ENCODE results near the gene XPNPEP2.

- TF ChIP-seq, protein P1, sequence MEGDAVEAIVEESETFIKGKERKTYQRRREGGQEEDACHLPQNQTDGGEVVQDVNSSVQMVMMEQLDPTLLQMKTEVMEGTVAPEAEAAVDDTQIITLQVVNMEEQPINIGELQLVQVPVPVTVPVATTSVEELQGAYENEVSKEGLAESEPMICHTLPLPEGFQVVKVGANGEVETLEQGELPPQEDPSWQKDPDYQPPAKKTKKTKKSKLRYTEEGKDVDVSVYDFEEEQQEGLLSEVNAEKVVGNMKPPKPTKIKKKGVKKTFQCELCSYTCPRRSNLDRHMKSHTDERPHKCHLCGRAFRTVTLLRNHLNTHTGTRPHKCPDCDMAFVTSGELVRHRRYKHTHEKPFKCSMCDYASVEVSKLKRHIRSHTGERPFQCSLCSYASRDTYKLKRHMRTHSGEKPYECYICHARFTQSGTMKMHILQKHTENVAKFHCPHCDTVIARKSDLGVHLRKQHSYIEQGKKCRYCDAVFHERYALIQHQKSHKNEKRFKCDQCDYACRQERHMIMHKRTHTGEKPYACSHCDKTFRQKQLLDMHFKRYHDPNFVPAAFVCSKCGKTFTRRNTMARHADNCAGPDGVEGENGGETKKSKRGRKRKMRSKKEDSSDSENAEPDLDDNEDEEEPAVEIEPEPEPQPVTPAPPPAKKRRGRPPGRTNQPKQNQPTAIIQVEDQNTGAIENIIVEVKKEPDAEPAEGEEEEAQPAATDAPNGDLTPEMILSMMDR (IDR thresholded peaks at IDR 0.05; ENCODE audit: low read depth, low read length, poor library complexity, severe bottlenecking), result no peak
- TF ChIP-seq EZH2phosphoT487 (IDR thresholded peaks at IDR 0.05; ENCODE audit: borderline replicate concordance, low read length), result no peak
Measured at GRCh38 chrX:129790146-129790545, 51.4 kb downstream of the XPNPEP2 start.
